Common myeloid progenitor, CD34-positive (primary cell): Measurements from ENCODE around the gene ARG2.

Source experiments
- CTCF ChIA-PET: fragments of 350-600 bp; sonication (Branson Sonifier 250); formaldehyde crosslinking; loops from one replicate; lab custom pipeline; 2021; ENCODE audit warnings: antibody characterized with exemption; lab: Charles Lee
- POLR2A ChIA-PET: fragments of 350-600 bp; sonication (Branson Sonifier 250); formaldehyde crosslinking; loops from one replicate; lab custom pipeline; 2021; ENCODE audit warnings: antibody characterized with exemption; lab: Charles Lee
- DNase-seq, 3 donors: peaks; one replicate each; pipeline versions ENCODE4 v3.0.0 to v3.0.0-alpha.2; 2013
- H3K27ac ChIP-seq, 2 experiments: 1 replicate in 1 of 2; 2 replicates in 1 of 2; pipeline ENCODE4 v1.7.0; 2013; ENCODE audit warnings: inconsistent platforms in 2 of 2, low read length in 2 of 2, mild to moderate bottlenecking in 2 of 2, low read depth in 1 of 2, moderate library complexity in 1 of 2; ENCODE audit not compliant: severe bottlenecking in 2 of 2, insufficient read depth in 1 of 2, poor library complexity in 1 of 2
- H3K27me3 ChIP-seq, 5 experiments: replicated peaks in 2 of 5; 1 replicate in 3 of 5; 2 replicates in 2 of 5; pipeline versions ENCODE4 v1.6.1 to v1.7.0; 2013; ENCODE audit warnings: low read length in 4 of 5, mild to moderate bottlenecking in 2 of 5, moderate library complexity in 2 of 5, inconsistent platforms in 1 of 5; ENCODE audit not compliant: insufficient read depth in 5 of 5, control insufficient read depth in 4 of 5
- H3K36me3 ChIP-seq, 4 experiments: 1 replicate in 2 of 4; 2 replicates in 2 of 4; pipeline versions ENCODE4 v1.6.1 to v1.7.0; 2013; ENCODE audit warnings: low read length in 3 of 4, control low read depth in 1 of 4, mild to moderate bottlenecking in 1 of 4; ENCODE audit not compliant: control insufficient read depth in 4 of 4, insufficient read depth in 4 of 4
- H3K4me1 ChIP-seq, 4 experiments: 1 replicate in 3 of 4; 2 replicates in 1 of 4; pipeline versions ENCODE4 v1.6.1 to v1.7.1; 2013; ENCODE audit warnings: low read length in 3 of 4, mild to moderate bottlenecking in 3 of 4, control low read depth in 1 of 4, inconsistent platforms in 1 of 4, moderate library complexity in 1 of 4; ENCODE audit not compliant: control insufficient read depth in 4 of 4, insufficient read depth in 4 of 4; ENCODE audit errors: control extremely low read depth in 1 of 4
- H3K4me3 ChIP-seq, 7 experiments: 1 replicate in 4 of 7; 2 replicates in 3 of 7; pipeline versions ENCODE4 v1.5.1 to v1.7.0; 2013; ENCODE audit warnings: mild to moderate bottlenecking in 7 of 7, low read length in 6 of 7, moderate library complexity in 6 of 7, inconsistent platforms in 2 of 7, low read depth in 2 of 7, control low read depth in 1 of 7; ENCODE audit not compliant: insufficient read depth in 4 of 7, control insufficient read depth in 1 of 7; ENCODE audit errors: extremely low read depth in 1 of 7
- H3K9me3 ChIP-seq, 5 experiments: 1 replicate in 4 of 5; 2 replicates in 1 of 5; pipeline versions ENCODE4 v1.6.1 to v1.7.1; 2013; ENCODE audit warnings: low read length in 4 of 5, mild to moderate bottlenecking in 2 of 5, inconsistent platforms in 1 of 5, low read depth in 1 of 5, moderate library complexity in 1 of 5; ENCODE audit not compliant: control insufficient read depth in 4 of 5, insufficient read depth in 2 of 5; ENCODE audit errors: control extremely low read depth in 1 of 5
- WGBS: methylation state at CpG from one replicate; pipeline ENCODE4 v1.1.5; 2013; ENCODE audit not compliant: insufficient coverage; 5-methylcytosine and 5-hydroxymethylcytosine counted together

Gene ARG2

DNA sequence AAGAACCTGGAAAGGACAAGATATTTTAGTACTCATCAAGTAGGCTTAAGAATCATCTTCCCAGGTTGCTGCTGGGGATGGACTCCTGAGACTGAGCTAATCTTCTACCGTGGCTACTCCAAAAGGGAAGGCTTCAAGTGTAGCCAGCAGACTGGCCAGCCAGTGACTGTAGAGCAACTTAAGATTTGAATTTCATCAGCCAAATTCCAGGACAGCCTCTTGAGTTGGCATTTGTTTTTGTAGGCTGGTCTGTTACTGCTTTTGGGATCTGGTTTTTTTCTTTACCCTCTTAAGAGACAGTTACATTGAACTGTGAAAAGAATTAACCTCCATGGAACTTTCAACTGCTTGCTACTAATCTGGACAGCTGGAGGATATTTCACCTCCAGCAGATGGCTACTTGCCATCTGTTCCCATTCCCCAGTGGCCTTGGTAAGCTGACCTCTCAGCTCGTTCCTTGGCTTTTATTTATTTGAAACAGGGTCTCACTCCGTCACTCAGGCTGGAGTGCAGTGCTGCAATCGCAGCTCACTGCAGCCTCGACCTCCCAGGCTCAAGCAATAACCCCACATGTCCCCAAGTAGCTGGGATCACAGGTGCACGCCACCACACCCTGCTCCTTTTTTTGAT lies 34.0 kb downstream of the ARG2 start:
- Histone ChIP-seq H3K9me3 (no peaks in the 10 kb centered on the region), H3K27me3 (no peaks in the 10 kb centered on the region), H3K4me1 (no peaks in the 10 kb centered on the region), H3K36me3 (peaks cover 38 to 85% (median 65%) of the 10 kb centered on the region in 4 experiments), H3K4me3 (no peak overlapping the region), H3K27ac (no peak overlapping the region)
- WGBS: over 99% methylated on average over 6 of the region's 6 CpGs
- ChIA-PET CTCF (interaction anchor here (1.3 to 4.0 kb wide), 5 partner anchors 9 to 127 kb away, joined by 3 to 14 read pairs (median 7); no protein-coding TSS in a partner anchor), POLR2A (no interaction called here)
- no peak for DNase-seq

DNA sequence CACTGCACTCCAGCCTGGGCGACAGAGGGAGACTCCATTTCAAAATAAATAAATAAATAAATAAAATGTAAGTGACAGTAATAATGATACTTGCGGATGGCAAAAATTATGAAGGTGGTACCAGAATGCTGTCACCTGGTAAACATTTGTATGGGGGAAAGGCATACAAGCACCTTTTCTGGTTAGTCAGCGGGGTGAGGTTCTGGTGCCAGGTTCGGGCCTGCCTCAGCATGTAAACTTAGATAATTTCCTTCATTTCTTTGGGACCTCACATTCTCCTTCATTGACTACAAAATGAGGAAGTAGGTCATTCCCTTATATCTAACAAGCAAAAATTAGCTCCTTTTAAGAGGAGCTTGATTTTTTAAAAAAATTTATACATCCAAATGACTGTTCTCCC lies 43.9 kb downstream of the ARG2 start:
- H3K4me3 ChIP-seq: no peak overlapping the region
- H3K4me1 ChIP-seq: peaks cover 7 to 24% (median 11%) of the 10 kb centered on the region in 4 experiments
- CTCF ChIA-PET: interaction anchor here (0.7 to 16.3 kb wide), 14 partner anchors 9 to 86 kb away, joined by 3 to 192 read pairs (median 4); partner anchors contain the start of genes PIGH and VTI1B
- no peaks in the 10 kb centered on the region for H3K27me3 ChIP-seq
- H3K36me3 ChIP-seq: peaks cover 4 to 16% (median 12%) of the 10 kb centered on the region in 4 experiments
- H3K9me3 ChIP-seq: no peaks in the 10 kb centered on the region
- no CpG with 5 or more reads among the region's 4 CpGs for WGBS
- POLR2A ChIA-PET: no interaction called here
- peak in 1 of 3 donors; percentile 21 for DNase-seq
- peak overlapping the region in 1 of 2 experiments; percentile 15 for H3K27ac ChIP-seq

DNA sequence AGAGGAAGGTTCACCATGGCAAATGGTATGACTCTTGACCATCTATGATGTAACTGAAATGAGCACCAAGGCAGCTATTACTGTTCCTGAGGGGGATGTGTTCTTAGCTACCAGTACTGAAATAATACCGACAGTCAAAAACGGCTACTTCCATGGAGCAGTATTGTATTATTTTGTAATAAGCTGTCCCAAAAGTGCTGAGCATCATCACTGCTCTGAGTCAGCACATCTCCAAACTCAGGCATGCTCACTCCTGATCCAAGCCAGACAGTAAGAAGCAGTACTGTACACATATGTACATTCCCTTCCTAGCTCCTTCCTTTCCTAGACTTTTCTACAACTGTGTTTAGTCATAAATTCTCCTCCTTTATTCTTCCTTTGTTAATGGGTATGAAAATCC lies 46.1 kb downstream of the ARG2 start:
- Histone ChIP-seq H3K4me3 (no peak overlapping the region), H3K27ac (peak overlapping the region in 1 of 2 experiments; percentile 41), H3K27me3 (no peaks in the 10 kb centered on the region), H3K9me3 (no peaks in the 10 kb centered on the region), H3K36me3 (peaks cover 2 to 6% (median 3%) of the 10 kb centered on the region in 4 experiments), H3K4me1 (peaks cover 7 to 24% (median 11%) of the 10 kb centered on the region in 4 experiments)
- 100% methylated on average over 2 of the region's 2 CpGs for WGBS
- CTCF ChIA-PET: interaction anchor here (0.8 to 16.3 kb wide), 16 partner anchors 10 to 240 kb away, joined by 3 to 192 read pairs (median 6); partner anchors contain the start of genes PIGH and RDH11
- POLR2A ChIA-PET: no interaction called here
- DNase-seq: no peak

DNA sequence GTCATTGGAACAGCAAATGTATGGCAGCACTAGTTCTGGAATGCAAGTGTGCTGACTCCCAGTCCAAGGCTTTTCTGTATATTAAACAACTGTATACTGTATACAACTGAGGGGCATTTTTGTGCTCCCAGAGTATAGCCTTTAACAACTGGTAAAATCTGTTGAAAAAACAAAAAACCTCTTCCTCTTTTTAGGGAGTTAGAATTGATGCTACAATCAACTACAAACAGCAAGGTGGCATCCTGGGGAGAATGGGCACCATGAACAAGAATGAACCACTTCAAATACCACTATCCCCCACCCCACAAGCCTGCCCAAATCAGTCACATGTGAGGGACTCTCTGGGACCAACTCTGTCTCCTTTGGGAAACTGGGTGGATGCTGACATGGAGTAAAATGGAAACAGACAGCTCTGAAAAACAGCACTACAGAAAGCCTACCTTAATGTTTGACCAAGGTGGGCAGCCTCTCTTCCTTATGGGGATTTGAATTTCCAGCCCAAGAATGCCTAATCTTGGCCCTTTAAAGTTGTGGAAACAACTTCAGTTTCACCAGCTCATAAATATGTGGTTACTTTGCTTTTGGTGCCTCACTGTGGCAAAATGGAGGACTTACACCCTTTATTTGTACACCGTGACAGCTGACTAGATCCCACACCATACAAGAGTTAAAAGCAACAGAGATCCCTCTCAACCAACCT lies 47.2 kb downstream of the ARG2 start:
- no CpG with 5 or more reads among the region's 1 CpG for WGBS
- ChIA-PET CTCF (interaction anchor here (0.8 to 16.3 kb wide), 25 partner anchors 8 to 81 kb away, joined by 3 to 192 read pairs (median 5); partner anchors contain the start of genes ARG2, PIGH and RDH12), POLR2A (interaction anchor here (1.0 kb wide), 1 partner anchor 82 kb away, joined by 4 read pairs; no protein-coding TSS in a partner anchor)
- Histone ChIP-seq H3K27me3 (no peaks in the 10 kb centered on the region), H3K36me3 (peaks cover 0 to 4% (median 3%) of the 10 kb centered on the region in 4 experiments), H3K4me1 (peaks cover 7 to 19% (median 11%) of the 10 kb centered on the region in 4 experiments), H3K27ac (peak overlapping the region; percentile 35 to 41), H3K9me3 (no peaks in the 10 kb centered on the region), H3K4me3 (peak overlapping the region in 1 of 7 experiments; percentile 28)
- peak; percentile 77 to 88 (median 82) for DNase-seq

DNA sequence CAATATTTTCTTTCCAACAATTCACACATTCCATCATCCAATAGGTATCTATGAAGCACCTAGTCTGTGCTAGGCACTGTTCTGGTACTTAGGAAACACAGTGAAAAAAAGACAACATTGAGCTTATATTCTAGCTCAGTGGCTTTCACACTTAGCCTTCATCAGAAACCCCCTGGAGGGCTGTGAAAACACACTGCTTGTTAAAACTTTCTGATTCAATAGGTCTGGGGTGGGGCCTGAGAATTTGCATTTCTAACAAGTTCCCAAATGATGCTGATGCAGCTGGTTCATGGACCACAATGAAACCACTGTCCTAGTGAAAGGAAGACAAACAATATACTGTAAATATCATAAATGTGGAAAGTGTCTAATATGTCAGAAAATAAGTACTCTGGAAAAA lies 48.8 kb downstream of the ARG2 start:
- peaks cover 11 to 29% (median 21%) of the 10 kb centered on the region in 4 experiments for H3K4me1 ChIP-seq
- CTCF ChIA-PET: interaction anchor here (0.7 to 16.3 kb wide), 9 partner anchors 8 to 83 kb away, joined by 3 to 192 read pairs (median 6); no protein-coding TSS in a partner anchor
- H3K27me3 ChIP-seq: no peaks in the 10 kb centered on the region
- POLR2A ChIA-PET: interaction anchor here (0.5 to 0.6 kb wide), 2 partner anchors 40 to 78 kb away, joined by 3 read pairs; no protein-coding TSS in a partner anchor
- DNase-seq: no peak
- peak overlapping the region in 1 of 2 experiments; percentile 45 for H3K27ac ChIP-seq
- peaks cover 0 to 4% (median 1%) of the 10 kb centered on the region in 4 experiments for H3K36me3 ChIP-seq
- H3K9me3 ChIP-seq: no peaks in the 10 kb centered on the region
- no peak overlapping the region for H3K4me3 ChIP-seq

DNA sequence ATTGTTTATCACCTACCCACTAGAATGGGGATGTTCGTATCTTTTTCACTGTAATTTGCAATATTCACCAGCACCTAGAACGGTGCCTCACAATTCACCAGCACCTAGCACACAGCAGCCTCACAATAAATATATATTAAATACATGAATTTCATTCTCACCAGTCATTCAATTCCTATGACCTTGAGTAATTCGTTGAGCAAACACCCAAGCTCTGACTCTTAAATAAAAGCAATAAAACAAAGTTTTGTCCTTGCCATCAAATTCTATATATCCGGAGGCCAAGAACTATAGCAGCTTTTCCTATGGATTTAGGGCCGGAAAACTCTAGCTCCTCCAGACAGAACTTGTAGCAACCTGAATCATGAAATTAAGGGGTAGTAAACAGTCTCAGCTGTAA lies 53.7 kb downstream of the ARG2 start:
- WGBS: 70% methylated on average over 4 of the region's 5 CpGs
- Histone ChIP-seq H3K4me1 (peaks cover 7 to 24% (median 19%) of the 10 kb centered on the region in 4 experiments), H3K27me3 (no peaks in the 10 kb centered on the region), H3K27ac (peak overlapping the region; percentile 96 to 99), H3K4me3 (peak overlapping the region in 6 of 7 experiments; percentile 86 to 92 (median 90)), H3K36me3 (peaks cover 2 to 20% (median 12%) of the 10 kb centered on the region in 4 experiments), H3K9me3 (no peaks in the 10 kb centered on the region)
- ChIA-PET POLR2A (interaction anchor here (0.6 to 1.7 kb wide), 2 partner anchors 22 to 61 kb away, joined by 3 to 8 read pairs; partner anchors contain the start of gene RDH11), CTCF (interaction anchor here (0.6 to 16.3 kb wide), 8 partner anchors 9 to 95 kb away, joined by 3 to 192 read pairs (median 6); partner anchors contain the start of genes ARG2, PIGH and RDH12)
- no peak for DNase-seq
